ENCODE results near the gene TNFRSF14. TPM values are rescaled to one million over a fixed set of nuclear protein-coding genes. Genes with fewer than 3 reads are reported as not detected.
A peak's percentile ranks its signal among the peaks of the same experiment; 100 is the strongest.

The TNFRSF14 gene
- total RNA-seq, 1 experiment from 2014 or later: 25.5 TPM

GRCh38 chr1:2591581-2592261, 35.5 kb downstream of the TNFRSF14 start:
- Histone ChIP-seq H3F3A (ENCODE audit: low read length, unreplicated experiment) (no peaks in the 10 kb centered on the region), H3K9ac (ENCODE audit: low read length) (no peak overlapping the region), H3K9me2 (replicated peaks; ENCODE audit: low read length) (no peaks in the 10 kb centered on the region), H3K79me2 (ENCODE audit: low read length) (peaks cover 10% of the 10 kb centered on the region; the same call in 1 of the 2 replicates), H3K9me3 (ENCODE audit: low read length) (no peaks in the 10 kb centered on the region), H3K4me1 (ENCODE audit: insufficient read depth, low read length) (peaks cover 8% of the 10 kb centered on the region), H3K27me3 (ENCODE audit: low read length) (no peaks in the 10 kb centered on the region), H3K4me2 (ENCODE audit: low read length) (no peak overlapping the region), H3K4me3 (ENCODE audit: low read length) (no peak overlapping the region), H3K27ac (ENCODE audit: low read length) (no peak overlapping the region), H2AFZ (ENCODE audit: low read length) (no peak overlapping the region), H3K36me3 (ENCODE audit: low read depth, low read length) (peaks cover 2% of the 10 kb centered on the region; the same call in 1 of the 2 replicates), H4K20me1 (ENCODE audit: low read length) (no peaks in the 10 kb centered on the region)
- ChIA-PET CTCF (no interaction called here), POLR2A (ENCODE audit: unreplicated experiment) (interaction anchor here (0.6 kb wide), 1 partner anchor 48 kb away, joined by 3 read pairs; no protein-coding TSS in a partner anchor)
- DNase-seq: no peak
- intact Hi-C loops (cut with micrococcal nuclease): no loop called here
- BruUV-seq (replicated peaks): no TSS peak
- no peak for ATAC-seq
- TF ChIP-seq EZH2 (IDR thresholded peaks at IDR 0.05; ENCODE audit: low read length, unreplicated experiment): no peak
- no peak for TF ChIP-seq EZH2phosphoT487 (IDR thresholded peaks at IDR 0.05; ENCODE audit: borderline replicate concordance, low read length)
- no peak for TF ChIP-seq CTCF (conservative IDR thresholded peaks at IDR 0.05; ENCODE audit: low read depth, low read length)

GRCh38 chr1:2592672-2593071, 36.5 kb downstream of the TNFRSF14 start:
- H3K4me1 ChIP-seq (ENCODE audit: insufficient read depth, low read length): peaks cover 3% of the 10 kb centered on the region
- intact Hi-C loops (cut with micrococcal nuclease): no loop called here
- ATAC-seq (0 out of 2 replicates have a peak, but pooled peaks have one; percentile 9), DNase-seq (peak; percentile 17)
- no peak overlapping the region for H3K27ac ChIP-seq (ENCODE audit: low read length)
- H3K4me2 ChIP-seq (ENCODE audit: low read length): no peak overlapping the region
- peaks cover 2% of the 10 kb centered on the region; the same call in 1 of the 2 replicates for H3K36me3 ChIP-seq (ENCODE audit: low read depth, low read length)
- no peaks in the 10 kb centered on the region for H3K27me3 ChIP-seq (ENCODE audit: low read length)
- H2AFZ ChIP-seq (ENCODE audit: low read length): peak overlapping the region; percentile 20; the same call in 1 of the 2 replicates
- ChIA-PET POLR2A (ENCODE audit: unreplicated experiment) (no interaction called here), CTCF (no interaction called here)
- H3K4me3 ChIP-seq (ENCODE audit: low read length): no peak overlapping the region
- TF ChIP-seq EZH2phosphoT487 (IDR thresholded peaks at IDR 0.05; ENCODE audit: borderline replicate concordance, low read length) (no peak), EZH2 (IDR thresholded peaks at IDR 0.05; ENCODE audit: low read length, unreplicated experiment) (no peak), CTCF (conservative IDR thresholded peaks at IDR 0.05; ENCODE audit: low read depth, low read length) (no peak)
- 0 out of 2 replicates have a peak, but pooled peaks cover 3% of the 10 kb centered on the region for H3K79me2 ChIP-seq (ENCODE audit: low read length)
- BruUV-seq (replicated peaks): no TSS peak
- H3F3A ChIP-seq (ENCODE audit: low read length, unreplicated experiment): no peaks in the 10 kb centered on the region
- no peak overlapping the region for H3K9ac ChIP-seq (ENCODE audit: low read length)
- no peaks in the 10 kb centered on the region for H4K20me1 ChIP-seq (ENCODE audit: low read length)
- H3K9me2 ChIP-seq (replicated peaks; ENCODE audit: low read length): no peaks in the 10 kb centered on the region
- no peaks in the 10 kb centered on the region for H3K9me3 ChIP-seq (ENCODE audit: low read length)

GRCh38 chr1:2593251-2593878, 37.2 kb downstream of the TNFRSF14 start:
- Histone ChIP-seq H3K36me3 (ENCODE audit: low read depth, low read length) (peaks cover 2% of the 10 kb centered on the region; the same call in 1 of the 2 replicates), H3K79me2 (ENCODE audit: low read length) (no peaks in the 10 kb centered on the region), H3K4me2 (ENCODE audit: low read length) (no peak overlapping the region), H2AFZ (ENCODE audit: low read length) (no peak overlapping the region), H3K9ac (ENCODE audit: low read length) (no peak overlapping the region), H4K20me1 (ENCODE audit: low read length) (no peaks in the 10 kb centered on the region), H3K4me3 (ENCODE audit: low read length) (no peak overlapping the region), H3F3A (ENCODE audit: low read length, unreplicated experiment) (no peaks in the 10 kb centered on the region), H3K27ac (ENCODE audit: low read length) (no peak overlapping the region), H3K27me3 (ENCODE audit: low read length) (no peaks in the 10 kb centered on the region), H3K9me3 (ENCODE audit: low read length) (no peaks in the 10 kb centered on the region), H3K9me2 (replicated peaks; ENCODE audit: low read length) (no peaks in the 10 kb centered on the region), H3K4me1 (ENCODE audit: insufficient read depth, low read length) (no peaks in the 10 kb centered on the region)
- ChIA-PET CTCF (no interaction called here), POLR2A (ENCODE audit: unreplicated experiment) (no interaction called here)
- no TSS peak for BruUV-seq (replicated peaks)
- ATAC-seq (no peak), DNase-seq (no peak)
- intact Hi-C loops (cut with micrococcal nuclease): no loop called here
- no peak for TF ChIP-seq EZH2 (IDR thresholded peaks at IDR 0.05; ENCODE audit: low read length, unreplicated experiment)
- TF ChIP-seq CTCF (conservative IDR thresholded peaks at IDR 0.05; ENCODE audit: low read depth, low read length): no peak
- no peak for TF ChIP-seq EZH2phosphoT487 (IDR thresholded peaks at IDR 0.05; ENCODE audit: borderline replicate concordance, low read length)

Measured in PC-3 (cell line).